HG03064 (cell line): ENCODE results near the gene NF1.
"Not testable (repeated sequence)": the region's sequence is repeated elsewhere in the genome, so short reads cannot be mapped to it uniquely, and the experiment has no call there.

Experiments
- ATAC-seq: cut with Tn5 transposase; IDR thresholded peaks from one replicate; pipeline ENCODE4 v1.9.1; 2021; ENCODE audit warnings: low read depth; ENCODE audit not compliant: unreplicated experiment

NF1 gene

DNA sequence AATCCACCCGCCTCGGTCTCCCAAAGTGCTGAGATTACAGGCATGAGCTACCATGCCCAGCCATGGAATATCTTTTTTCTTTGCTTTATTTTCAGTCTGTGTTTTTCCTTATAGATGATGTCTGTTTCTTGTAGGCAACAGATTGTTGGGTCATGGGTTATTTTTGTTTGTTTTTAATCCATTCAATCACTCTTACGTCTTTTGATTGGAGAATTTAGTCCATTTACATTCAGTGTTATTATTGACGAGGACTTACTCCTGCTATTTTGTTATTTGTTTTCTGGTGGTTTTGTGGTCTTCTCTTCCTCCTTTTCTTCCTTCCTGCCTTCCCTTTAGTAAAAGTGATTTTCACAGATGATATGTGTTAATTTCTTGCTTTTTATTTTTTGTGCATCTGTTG is 146.3 kb downstream of the NF1 start:
- no peak for ATAC-seq

DNA sequence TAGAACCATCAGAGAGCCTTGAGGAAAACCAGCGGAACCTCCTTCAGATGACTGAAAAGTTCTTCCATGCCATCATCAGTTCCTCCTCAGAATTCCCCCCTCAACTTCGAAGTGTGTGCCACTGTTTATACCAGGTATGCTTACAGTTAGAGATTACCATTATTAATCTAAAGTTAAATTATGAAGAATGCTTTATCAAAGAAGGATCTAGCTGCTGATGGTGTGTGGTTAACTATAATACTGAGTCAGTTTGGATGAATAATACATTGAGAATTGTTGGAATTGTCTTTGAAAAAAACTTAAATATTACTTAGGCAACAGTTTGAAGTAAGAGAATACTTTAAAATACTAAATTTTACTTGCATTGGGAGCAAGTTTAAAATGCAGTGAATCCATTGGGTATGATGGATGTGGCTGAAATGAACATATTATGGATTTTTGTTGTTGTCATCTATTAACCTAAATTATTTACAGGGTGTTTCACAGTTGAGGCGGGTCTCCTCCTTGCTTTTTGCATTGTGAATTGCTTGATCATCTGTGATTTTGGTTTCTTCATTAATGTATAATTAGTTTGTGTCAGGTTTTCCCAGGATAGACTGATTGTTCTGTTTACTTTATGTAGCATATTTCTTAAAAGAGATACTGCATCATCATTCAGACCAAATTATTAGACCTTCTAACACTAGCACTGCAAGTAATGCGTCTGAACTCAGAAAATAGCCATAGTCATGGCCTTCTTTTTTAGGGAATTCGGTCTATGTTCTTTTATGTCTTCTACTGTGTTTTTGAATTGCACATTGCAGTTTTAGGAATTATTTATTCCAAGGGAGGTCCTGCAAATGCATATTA is 154.4 kb downstream of the NF1 start:
- ATAC-seq = no peak

DNA sequence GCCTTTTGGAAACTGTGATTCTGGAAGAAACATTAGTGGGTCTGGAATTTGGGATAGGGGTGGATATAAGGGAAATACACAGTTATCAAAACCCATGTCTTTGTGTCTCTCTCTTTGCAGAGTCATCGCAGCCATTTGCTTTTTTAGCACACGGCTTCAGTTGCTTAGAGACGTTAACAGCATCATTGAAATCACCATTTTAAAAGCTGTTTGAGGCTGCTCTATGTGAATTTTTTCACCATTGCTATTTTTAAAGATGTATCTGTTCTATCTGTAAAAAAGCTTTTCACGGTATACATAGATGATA is 155.0 kb downstream of the NF1 start:
- no peak for ATAC-seq

DNA sequence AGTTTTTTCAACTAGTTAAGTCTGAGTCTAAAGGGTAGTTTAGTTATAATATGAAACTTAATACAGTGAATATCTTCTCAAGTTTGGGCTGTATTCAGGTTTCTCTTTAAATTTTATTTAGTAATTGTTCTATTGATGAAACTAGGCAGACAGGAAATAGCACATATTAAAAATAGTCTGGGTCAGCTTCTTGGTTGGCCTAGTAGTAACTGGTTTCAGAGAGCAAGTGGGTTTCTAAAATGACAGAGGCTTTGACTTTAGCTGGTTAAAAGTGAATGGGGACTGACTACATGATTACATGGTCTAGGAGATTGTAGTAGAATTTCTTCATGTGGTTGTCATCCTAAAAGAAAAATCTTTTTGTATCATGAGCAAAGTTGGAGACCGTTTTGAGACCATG is 155.5 kb downstream of the NF1 start:
- no peak for ATAC-seq

DNA sequence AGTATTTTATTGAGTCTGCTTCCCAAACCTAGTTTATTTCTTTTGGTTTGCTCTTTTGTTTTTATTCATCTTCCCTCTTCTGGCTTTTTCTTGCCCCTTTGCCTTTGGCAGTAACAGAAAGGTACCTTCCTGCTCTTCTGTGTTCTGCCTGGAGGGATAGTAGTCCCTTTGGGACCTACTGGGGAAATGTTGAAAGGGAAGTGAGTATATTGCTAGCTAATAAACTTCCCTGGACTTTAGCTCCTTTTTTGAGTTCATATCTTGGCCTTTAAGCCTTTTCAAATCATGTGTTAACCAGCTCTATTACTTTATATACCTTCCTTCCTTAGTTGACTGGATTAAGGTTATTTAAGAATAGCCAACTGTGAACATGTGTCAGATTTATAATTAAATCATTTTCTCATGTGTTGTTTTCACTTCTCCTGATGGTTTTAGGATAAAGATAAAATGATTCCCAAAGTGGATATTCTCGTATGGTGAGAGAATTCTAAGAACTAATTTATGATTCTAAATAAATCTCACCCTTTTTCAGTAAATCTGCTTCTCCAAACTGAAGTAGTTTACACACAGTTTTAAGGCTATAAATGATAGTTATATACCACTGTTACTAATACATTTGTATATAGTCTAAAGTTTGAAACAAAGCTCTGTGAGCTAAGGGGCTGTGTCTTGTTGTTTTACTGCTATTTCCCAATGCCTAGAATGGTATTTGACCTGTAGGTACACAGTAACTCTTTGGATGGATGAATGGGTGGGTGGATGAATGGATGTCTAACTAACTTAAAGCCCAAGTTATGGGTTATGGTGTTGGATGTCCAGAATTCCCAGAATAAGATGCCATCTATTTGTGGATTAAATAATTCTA is 156.6 kb downstream of the NF1 start:
- no peak for ATAC-seq

DNA sequence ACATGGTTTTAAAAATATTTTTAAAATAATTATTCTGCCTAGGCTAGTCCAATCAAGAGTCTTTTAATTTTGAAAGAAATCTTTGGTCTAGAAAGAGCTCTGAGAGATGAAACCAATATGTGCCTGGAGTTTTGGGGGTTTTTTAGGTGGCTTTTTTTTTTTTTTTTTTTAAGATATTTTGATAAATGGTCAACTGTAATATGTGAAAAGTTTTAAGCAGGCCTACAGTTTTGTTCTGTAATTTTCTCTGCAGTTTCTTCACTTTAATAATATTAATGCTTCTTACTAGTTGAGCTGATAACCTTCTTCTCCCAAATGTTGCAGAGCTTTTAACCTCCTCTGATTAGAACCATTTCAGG is 157.2 kb downstream of the NF1 start:
- no peak for ATAC-seq

DNA sequence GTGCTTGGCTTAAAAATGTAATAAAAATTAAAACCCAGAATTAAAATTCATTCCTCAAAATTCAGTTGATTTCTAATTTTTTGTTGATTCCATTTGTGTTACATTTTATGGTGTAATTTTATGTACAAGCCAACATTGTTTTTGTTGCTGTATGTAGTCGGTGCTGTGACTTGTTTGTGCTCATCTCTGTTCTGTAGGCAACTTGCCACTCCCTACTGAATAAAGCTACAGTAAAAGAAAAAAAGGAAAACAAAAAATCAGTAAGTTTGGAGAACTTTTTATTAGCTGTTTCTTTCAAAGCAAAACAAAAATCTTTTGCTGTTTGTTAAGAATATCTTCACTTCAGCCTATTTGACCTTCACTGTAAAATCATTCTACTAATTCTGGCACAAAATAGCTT is 158.0 kb downstream of the NF1 start:
- no peak for ATAC-seq

DNA sequence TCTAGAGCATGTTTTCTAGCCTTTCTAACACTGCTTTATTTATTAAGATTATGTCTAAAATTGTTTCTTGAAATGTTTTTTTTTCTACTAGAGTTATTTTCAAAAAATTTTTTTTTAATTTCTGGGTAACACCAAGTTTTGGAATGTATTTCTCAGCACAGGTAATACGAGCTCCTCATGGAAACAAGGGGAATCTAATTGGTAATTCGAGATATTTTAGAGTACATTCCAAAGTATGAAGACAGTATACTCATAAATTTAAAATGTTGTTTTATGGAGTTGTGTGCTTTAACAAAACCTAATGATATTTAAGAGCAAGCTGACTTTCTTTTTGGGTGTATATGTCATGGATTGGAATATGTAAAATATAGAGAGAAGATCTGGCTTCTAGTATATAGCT is 159.9 kb downstream of the NF1 start:
- no peak for ATAC-seq

DNA sequence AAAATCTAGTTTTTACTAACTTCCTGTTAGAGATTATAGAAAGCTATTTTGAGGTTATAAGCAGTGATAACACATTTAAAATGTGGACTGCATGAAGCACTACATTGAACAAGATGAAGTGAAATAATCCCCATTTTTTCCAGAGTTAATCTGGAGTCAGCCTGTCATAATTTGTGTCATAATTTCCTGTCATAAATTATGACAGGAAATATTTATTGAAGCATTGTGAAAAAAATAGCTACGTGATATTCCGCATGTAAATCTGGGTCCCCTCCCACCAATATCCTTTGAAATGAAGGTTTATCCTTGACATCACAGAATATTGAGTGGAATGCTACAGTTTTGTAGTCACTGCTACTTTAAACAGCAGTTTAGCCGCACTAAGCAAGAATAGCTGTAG is 162.2 kb downstream of the NF1 start:
- no peak for ATAC-seq

DNA sequence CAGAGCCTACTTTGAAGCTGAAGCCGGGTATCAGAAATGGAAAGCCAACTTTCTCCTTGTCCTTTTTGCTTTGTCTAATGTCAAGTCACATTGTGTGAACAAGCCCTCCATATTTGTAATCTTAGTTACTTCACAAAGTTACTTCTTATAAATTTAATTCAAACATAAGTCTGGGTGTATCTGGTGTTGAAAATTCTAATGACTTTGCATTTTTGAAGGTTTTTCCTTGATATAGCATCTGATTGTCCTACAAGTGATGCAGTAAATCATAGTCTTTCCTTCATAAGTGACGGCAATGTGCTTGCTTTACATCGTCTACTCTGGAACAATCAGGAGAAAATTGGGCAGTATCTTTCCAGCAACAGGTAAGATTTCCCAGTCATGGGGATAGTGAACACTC is 165.4 kb downstream of the NF1 start:
- ATAC-seq = no peak

DNA sequence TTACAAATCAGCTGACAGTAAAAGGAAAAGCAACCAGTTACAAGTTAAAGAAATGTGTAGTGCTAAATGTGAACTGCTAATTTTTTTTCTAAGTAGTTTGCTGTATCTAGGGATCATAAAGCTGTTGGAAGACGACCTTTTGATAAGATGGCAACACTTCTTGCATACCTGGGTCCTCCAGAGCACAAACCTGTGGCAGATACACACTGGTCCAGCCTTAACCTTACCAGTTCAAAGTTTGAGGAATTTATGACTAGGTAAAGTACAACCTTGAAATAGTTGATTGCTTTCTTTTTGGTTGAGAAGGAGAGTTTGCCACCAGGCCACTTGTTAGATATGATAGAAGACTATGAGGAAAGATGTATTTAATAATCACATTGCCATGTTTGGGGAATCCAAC is 166.8 kb downstream of the NF1 start:
- ATAC-seq = no peak

DNA sequence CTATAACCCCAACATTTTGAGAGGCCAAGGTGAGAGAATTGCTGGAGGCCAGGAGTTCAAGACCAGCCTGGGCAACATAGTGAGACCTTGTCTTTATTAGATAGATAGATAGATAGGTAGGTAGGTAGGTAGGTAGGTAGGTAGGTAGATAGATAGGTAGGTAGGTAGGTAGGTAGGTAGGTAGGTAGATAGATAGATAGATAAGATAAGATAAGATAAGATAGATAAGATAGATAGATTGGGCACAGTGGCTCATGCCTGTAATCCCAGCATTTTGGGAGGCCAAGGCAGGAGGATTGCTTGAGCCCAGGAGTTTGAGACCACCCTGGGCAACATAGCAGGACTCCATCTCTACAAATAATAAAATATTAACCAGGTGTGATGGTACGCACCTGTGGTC is 168.1 kb downstream of the NF1 start:
- not testable (repeated sequence) for ATAC-seq

DNA sequence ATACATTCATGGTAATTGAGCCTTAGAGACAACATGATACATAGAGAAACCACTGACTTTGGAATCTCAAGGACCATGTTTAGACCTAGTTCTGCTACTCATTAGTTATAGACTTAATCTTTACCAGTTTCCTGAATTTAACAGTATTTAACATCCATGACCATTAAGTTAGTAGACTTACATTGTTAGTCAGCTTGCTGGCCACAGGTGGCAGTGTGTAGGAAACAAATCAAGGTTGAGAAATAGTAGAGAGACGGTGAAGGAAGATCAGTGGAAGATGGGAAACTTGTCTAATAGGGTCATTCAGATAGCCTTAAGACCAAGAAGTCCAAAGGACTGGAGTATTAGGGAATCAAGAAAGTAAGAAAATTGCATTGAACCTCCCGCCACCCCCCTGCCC is 171.3 kb downstream of the NF1 start:
- no peak for ATAC-seq

DNA sequence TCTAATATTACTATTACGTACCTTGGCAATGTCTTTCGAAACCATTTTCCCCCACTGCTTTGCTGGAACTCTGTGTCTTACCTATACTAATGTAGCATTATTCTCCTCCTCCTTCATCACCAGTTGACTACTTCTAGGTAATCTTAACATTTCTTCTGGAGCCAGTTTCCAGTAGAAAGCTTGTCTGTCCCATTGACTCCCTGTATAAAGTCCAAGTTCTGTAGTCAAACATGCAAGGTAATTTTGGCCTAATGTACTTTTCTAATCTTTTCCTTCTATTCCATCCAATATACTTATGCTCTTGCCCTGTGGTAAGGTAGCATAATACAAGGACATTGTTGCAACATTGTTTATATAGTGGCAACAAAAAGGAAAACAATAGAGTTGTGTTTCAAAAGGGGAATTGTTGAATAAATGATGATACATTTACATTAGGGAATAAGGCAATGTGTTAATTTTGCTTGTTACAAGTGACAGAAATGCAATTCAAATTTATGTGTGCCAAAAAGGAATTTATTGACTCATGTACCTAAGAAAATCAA is 174.3 kb downstream of the NF1 start:
- no peak for ATAC-seq

DNA sequence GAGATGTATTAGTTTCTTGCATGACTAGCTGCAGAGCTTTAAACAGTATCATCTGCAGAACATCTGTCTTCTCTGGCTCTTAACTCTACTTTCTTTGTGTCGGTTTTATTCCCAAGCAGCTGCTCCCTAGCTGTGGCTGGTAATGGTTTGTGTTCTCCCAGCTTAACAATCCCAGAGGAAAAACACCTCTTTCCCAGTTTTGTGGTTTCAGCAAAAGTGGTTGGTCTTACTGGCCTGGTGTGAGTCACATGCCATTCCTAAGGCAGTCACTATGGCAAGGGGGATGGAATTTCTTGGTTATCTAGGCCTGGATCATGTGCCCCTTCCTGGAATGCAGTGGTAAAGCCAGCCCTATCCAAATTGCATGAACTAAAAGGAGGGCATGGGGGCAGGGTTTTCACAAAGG is 174.8 kb downstream of the NF1 start:
- ATAC-seq = no peak

DNA sequence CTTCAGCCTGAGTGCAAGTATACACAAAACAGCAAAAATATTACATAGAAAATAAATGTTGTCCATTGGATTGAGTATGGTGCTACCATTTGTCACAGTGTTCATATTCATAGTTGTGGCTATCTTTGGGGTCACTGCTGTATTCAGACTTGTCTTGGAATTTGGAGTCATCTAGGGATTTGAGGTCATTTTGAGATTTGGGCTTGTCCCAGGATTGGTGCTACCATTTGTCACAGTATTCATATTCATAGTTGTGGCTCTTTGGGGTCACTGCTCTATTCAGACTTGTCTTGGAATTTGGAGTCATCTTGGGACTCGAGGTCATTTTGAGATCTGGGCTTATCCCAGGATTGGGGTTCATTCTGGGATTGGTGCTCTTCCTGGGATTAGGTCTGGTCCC is 177.5 kb downstream of the NF1 start:
- ATAC-seq = no peak

DNA sequence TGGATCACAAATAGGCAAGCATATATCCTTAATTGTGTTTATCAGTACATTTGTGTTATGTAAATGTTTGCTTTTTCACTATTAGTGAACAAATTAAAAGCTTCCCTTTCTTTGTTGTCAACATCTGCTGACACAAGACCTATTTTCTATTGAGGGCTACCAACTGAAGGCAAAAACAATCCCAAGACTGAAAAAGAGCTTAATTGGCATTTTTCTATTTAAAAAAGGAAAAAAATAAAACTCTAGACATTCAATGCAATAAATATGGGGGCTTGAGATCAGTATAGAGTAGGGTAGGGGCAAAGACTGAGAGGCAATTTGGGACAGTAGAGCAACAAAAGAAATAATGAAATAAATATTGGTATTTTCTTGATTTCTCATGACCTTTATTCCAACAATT is 178.0 kb downstream of the NF1 start:
- no peak for ATAC-seq

DNA sequence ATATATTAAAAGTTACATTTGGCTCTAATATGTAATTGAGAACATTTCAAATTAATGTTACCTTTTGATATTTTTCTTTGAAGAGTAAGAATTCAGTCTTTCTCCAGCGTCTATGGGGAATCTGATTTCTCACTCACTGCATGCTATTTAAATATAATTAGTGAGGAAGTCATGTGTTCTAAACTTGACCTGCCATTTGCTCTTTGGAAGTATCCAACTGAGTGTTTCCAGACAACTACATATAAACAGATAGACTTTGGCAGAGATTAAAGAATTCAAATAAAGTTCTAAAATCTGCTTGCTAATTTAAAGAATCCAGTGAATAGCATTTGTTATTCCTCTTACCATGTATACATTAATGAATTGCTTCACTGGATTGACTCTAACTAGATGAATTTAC is 178.7 kb downstream of the NF1 start:
- no peak for ATAC-seq

DNA sequence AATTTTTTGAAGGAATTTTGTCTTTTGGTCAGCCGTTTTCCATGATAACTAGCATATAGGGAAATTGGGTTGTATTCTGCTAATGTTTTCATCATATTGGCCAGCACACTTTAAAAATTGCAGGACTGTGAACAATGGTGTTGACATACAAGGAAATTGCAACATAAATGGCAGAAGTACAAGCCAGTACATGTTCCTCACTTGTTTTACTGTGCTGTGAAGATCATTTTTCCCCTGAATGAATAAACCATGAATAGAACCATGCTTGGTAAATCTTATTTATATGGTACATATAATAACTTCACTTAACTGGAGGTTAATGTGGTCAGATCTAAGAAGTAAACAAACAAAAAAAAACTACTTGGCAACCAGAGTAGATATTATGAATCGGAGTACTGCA is 179.5 kb downstream of the NF1 start:
- ATAC-seq = no peak

DNA sequence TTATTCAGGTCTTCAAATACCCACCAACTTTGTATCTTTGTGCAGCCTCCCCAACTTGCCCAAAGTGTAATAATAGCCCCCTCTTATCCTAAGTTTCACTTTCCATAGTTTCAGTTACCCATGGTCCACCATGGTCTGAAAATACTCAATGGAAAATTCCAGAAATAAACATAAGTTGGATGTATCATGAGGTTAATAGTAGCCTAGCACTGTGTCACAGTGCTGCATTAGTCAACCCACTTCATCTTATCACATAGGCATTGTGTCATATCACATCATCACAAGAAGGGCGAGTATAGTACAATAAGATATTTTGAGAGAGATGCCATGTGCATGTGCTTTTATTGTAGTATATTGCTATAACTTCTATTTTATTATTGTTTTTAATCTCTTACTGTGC is 180.3 kb downstream of the NF1 start:
- ATAC-seq = no peak

DNA sequence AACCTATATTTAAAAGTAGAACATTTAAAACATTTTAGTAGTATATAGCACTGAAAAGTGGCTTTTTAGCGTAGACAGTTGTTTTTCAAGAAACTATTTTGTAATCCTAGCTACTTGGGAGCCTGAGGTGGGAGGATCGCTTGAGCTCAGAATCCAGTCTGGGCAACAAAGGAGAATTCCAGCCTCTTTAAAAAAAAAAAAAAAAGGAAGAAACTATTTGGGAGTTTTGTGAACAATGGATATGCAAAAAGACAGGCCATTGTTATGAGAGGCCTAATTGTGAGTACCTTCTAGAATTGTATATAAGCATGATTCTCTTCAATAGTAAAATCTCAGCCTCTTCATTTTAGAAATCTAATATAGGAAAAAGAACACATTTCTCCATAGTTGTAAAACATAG is 184.6 kb downstream of the NF1 start:
- no peak for ATAC-seq

DNA sequence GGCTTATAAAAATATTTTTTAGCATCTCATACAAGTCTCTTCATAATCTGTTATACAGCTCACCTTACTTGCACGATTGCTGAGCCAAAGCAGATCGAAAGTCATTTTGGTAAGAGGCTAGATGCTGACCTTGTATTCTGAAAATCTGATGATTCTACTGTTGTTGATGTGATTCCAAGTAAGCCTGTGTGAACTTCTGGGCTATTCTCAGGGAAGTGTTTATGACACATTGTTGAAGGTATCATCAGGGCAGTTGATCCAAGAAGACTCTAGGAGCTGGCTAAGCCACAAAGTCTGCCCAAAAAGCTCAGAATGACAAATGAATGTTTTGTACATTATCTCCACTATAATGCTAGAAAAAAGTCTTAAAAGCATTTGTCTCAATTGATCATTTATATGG is 186.3 kb downstream of the NF1 start:
- ATAC-seq = no peak
